Measurements from ENCODE around the gene EPHA5.

GRCh38 chr4:65422109-65422508, 248.2 kb downstream of the EPHA5 start:
- no peak for TF ChIP-seq CTCF (IDR thresholded peaks at IDR 0.05; ENCODE audit: insufficient read depth, low read length)
- no peak for TF ChIP-seq REST (IDR thresholded peaks at IDR 0.05; ENCODE audit: insufficient replicate concordance, low read depth)
- TF ChIP-seq GABPA (IDR thresholded peaks at IDR 0.05; ENCODE audit: low read depth): no peak
- TF ChIP-seq POLR2AphosphoS5 (IDR thresholded peaks at IDR 0.05; ENCODE audit: low read depth): no peak
- no peak for TF ChIP-seq SPI1 (IDR thresholded peaks at IDR 0.05; ENCODE audit: borderline replicate concordance, low read depth)
